Osteocyte (in vitro differentiated cells): ENCODE measurements around the gene PTGER4. TPM values are rescaled to one million over a fixed set of nuclear protein-coding genes. Genes with fewer than 3 reads are reported as not detected.

Experiments used
- DNase-seq: peaks from one replicate; pipeline ENCODE4 v3.0.0; 2021; ENCODE audit warnings: mixed read lengths; ENCODE audit not compliant: unreplicated experiment; ENCODE audit errors: extremely low spot score
- H3K27ac Mint-ChIP-seq: one replicate; pipeline ENCODE4 v1.8.0; 2021; ENCODE audit warnings: mild to moderate bottlenecking, mixed read lengths; ENCODE audit not compliant: unreplicated experiment
- H3K27me3 Mint-ChIP-seq: one replicate; pipeline ENCODE4 v1.8.0; 2021; ENCODE audit warnings: mixed read lengths; ENCODE audit not compliant: unreplicated experiment
- H3K36me3 Mint-ChIP-seq: one replicate; pipeline ENCODE4 v1.8.0; 2021; ENCODE audit warnings: mixed read lengths; ENCODE audit not compliant: unreplicated experiment
- H3K4me1 Mint-ChIP-seq: one replicate; pipeline ENCODE4 v1.8.0; 2021; ENCODE audit warnings: mixed read lengths; ENCODE audit not compliant: unreplicated experiment
- H3K4me3 Mint-ChIP-seq: one replicate; pipeline ENCODE4 v1.8.0; 2021; ENCODE audit warnings: mild to moderate bottlenecking, moderate library complexity, mixed read lengths; ENCODE audit not compliant: unreplicated experiment
- H3K9me3 Mint-ChIP-seq: one replicate; pipeline ENCODE4 v1.8.0; 2021; ENCODE audit warnings: mixed read lengths; ENCODE audit not compliant: unreplicated experiment
- total RNA-seq: library from RNA; stranded (reverse); gene quantifications from 2 replicates; pipeline ENCODE4 v1.2.1, GENCODE V29; 2021
- TF ChIP-seq, protein P1 (sequence below): fragments of 200-600 bp; sonication (generic); IDR thresholded peaks from 2 replicates; pipeline ENCODE4 v1.5.0; 2021; ENCODE audit warnings: antibody characterized with exemption, mild to moderate bottlenecking, moderate library complexity

The PTGER4 gene
- total RNA-seq, 1 donor from 2014 or later, result 70.0 TPM

DNA sequence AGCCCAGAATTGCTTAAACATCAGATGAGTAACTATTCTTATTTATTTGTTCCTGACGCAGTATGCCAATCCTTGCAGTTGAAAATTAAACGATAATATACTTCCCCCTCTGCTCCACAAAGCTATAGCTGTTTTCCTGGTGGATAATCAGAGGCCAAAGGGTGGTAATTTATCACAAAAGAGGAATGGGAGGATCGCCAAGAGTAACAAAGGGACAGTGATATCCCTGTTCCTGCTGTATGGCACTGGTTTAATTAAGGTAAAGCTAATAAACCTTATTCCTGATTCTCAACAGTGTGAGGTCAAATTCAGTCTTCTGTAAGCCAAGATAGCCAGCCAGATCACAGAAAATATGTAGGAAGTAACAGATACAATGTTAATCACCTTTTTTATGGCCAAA is 33.4 kb upstream of the PTGER4 start:
- TF ChIP-seq, protein P1, sequence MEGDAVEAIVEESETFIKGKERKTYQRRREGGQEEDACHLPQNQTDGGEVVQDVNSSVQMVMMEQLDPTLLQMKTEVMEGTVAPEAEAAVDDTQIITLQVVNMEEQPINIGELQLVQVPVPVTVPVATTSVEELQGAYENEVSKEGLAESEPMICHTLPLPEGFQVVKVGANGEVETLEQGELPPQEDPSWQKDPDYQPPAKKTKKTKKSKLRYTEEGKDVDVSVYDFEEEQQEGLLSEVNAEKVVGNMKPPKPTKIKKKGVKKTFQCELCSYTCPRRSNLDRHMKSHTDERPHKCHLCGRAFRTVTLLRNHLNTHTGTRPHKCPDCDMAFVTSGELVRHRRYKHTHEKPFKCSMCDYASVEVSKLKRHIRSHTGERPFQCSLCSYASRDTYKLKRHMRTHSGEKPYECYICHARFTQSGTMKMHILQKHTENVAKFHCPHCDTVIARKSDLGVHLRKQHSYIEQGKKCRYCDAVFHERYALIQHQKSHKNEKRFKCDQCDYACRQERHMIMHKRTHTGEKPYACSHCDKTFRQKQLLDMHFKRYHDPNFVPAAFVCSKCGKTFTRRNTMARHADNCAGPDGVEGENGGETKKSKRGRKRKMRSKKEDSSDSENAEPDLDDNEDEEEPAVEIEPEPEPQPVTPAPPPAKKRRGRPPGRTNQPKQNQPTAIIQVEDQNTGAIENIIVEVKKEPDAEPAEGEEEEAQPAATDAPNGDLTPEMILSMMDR, result no peak
- H3K27ac Mint-ChIP-seq, result no peak overlapping the region
- no peak overlapping the region for H3K4me3 Mint-ChIP-seq
- H3K4me1 Mint-ChIP-seq, result peaks cover 3% of the 10 kb centered on the region
- H3K27me3 Mint-ChIP-seq, result no peaks in the 10 kb centered on the region
- peaks cover 4% of the 10 kb centered on the region for H3K9me3 Mint-ChIP-seq
- no peak for DNase-seq
- peaks cover 4% of the 10 kb centered on the region for H3K36me3 Mint-ChIP-seq

DNA sequence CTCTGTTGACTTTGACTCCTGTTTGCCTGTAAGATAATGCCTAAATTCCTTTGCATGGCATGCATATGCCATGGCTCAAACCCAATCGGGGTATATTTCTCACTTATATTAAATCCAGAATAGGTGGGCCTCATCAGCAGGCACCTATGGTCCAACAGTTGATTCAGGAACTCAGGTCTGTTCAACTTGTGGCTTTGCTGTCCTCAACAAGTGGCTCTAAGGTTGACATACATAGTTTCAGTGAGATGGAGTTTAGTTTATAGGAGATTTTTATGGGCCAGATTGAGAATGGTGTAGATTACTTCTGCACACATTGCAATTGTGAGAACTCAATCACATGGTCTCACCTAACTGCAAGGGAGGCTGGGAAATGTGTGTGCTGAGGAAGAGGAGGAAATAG is 31.6 kb upstream of the PTGER4 start:
- TF ChIP-seq, protein P1, result no peak
- Mint-ChIP-seq H3K4me3 (no peak overlapping the region), H3K27me3 (no peaks in the 10 kb centered on the region), H3K36me3 (peaks cover 4% of the 10 kb centered on the region), H3K4me1 (peaks cover 5% of the 10 kb centered on the region), H3K9me3 (peaks cover 4% of the 10 kb centered on the region), H3K27ac (no peak overlapping the region)
- DNase-seq, result no peak

DNA sequence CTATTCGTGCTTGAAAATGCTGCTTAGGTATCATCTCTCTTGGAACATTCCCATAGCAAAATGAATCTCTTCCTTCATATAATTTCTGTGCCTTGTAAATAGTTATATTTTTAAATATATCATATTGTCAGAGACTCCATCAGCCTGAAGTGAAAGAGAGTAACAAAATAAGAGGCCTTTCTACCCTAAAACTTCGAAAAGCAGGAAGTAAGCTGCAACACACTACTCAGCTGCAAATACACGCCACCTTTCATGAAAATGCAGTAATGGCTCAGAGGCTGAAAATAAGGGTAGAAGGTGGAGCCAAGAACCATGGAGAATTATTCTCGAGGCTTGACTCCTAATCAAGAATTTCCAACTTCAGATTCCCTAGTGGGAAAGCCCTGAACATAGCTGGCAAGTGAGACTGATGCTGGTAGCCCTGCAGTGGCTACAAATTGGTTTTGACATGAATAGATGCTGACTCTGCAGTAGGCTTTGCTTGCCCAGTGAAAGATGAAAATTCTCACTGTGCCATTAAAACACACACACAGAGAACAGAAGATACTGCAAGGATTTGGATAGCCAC is 30.2 kb upstream of the PTGER4 start:
- no peaks in the 10 kb centered on the region for H3K27me3 Mint-ChIP-seq
- no peak overlapping the region for H3K27ac Mint-ChIP-seq
- H3K4me3 Mint-ChIP-seq, result no peak overlapping the region
- H3K36me3 Mint-ChIP-seq, result peaks cover 4% of the 10 kb centered on the region
- peaks cover 14% of the 10 kb centered on the region for H3K4me1 Mint-ChIP-seq
- TF ChIP-seq, protein P1, result no peak
- no peak for DNase-seq
- H3K9me3 Mint-ChIP-seq, result peaks cover 4% of the 10 kb centered on the region

DNA sequence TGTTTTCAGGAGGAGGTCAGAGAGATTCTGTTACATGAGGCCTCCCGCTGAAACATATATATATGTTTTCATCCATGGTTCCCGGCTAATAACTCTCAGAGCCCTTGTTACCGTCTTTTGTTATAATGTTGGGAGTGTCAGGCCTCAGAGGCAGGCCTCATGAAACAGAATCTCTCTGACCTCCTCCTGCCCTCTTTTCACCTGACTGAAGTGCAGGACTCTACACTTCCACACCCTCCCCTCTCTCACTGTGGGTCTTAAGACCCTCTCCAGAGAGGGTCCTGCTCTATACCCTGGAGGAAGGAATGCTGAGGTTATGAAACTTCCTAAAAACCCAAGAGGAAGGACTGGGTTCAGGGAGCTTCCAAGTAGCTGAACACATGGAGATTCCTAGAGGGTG is 28.5 kb upstream of the PTGER4 start:
- H3K36me3 Mint-ChIP-seq, result no peaks in the 10 kb centered on the region
- H3K4me3 Mint-ChIP-seq, result no peak overlapping the region
- H3K9me3 Mint-ChIP-seq, result peaks cover 4% of the 10 kb centered on the region
- no peak for DNase-seq
- TF ChIP-seq, protein P1, result no peak
- peaks cover 22% of the 10 kb centered on the region for H3K4me1 Mint-ChIP-seq
- no peak overlapping the region for H3K27ac Mint-ChIP-seq
- H3K27me3 Mint-ChIP-seq, result no peaks in the 10 kb centered on the region

DNA sequence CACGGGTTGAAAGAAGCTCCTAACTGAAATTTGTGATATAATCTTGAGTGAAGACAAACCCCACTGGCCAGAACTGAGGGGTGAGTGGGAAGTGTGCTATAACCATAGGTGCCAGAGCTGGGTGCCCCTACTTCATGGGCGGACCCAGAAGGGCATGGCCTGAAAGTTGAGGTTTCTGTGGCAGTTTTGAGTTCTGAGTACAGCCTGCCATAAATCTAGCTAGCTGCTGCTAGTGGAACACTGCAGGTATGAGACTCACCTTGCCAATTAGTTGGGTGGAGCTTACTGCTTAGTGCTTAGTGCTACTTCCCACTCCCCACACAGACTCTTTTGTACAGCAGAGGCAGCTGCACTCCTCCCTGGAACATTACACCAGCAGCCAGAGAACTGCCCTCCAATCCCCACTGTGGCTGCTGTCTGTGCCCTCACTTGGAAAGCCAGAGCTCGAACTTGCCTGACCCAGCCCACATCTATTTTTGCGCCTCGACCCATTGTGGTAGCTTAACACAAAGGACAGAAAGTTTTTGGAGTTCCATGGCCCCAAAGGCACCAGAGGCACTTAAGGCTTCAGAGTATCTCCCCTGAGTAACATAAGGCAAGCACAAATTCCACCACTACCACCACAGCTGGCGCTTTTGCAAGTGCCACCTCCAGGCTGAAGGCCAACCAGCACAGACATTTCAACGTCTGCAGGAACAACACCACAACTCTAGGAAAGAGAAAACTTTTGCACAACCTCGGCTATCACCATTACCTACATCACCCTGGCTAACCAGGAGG is 27.1 kb upstream of the PTGER4 start:
- H3K36me3 Mint-ChIP-seq, result no peaks in the 10 kb centered on the region
- H3K4me3 Mint-ChIP-seq, result no peak overlapping the region
- no peaks in the 10 kb centered on the region for H3K27me3 Mint-ChIP-seq
- no peak for DNase-seq
- TF ChIP-seq, protein P1, result no peak
- H3K27ac Mint-ChIP-seq, result no peak overlapping the region
- peaks cover 7% of the 10 kb centered on the region for H3K9me3 Mint-ChIP-seq
- peaks cover 23% of the 10 kb centered on the region for H3K4me1 Mint-ChIP-seq
